GM10266 (cell line): ENCODE results near the gene SRCAP.
A peak's percentile ranks its signal among the peaks of the same experiment; 100 is the strongest.

ENCODE experiments used
- DNase-seq: peaks from one replicate; pipeline ENCODE4 v3.0.0; 2012; ENCODE audit errors: extremely low spot score
- CTCF ChIP-seq: IDR thresholded peaks from 2 replicates; pipeline ENCODE4 v1.5.1; 2012; ENCODE audit warnings: mild to moderate bottlenecking, low read depth; ENCODE audit not compliant: control insufficient read depth, insufficient read depth; ENCODE audit errors: missing control alignments

SRCAP gene

GRCh38 chr16:30698816-30699614, at the start of gene SRCAP:
SRCAP (plus strand) TSS chr16:30699171; CDS start chr16:30700825, 1,654 bp downstream.
- TF ChIP-seq CTCF = no peak
- peak; percentile 96 for DNase-seq

- no peak for TF ChIP-seq CTCF
- peak; percentile 26 for DNase-seq
Measured at GRCh38 chr16:30649725-30650368, 49.1 kb upstream of the SRCAP start.

GRCh38 chr16:30650369-30651123, 48.4 kb upstream of the SRCAP start, which contains the start of gene PRR14:
PRR14 (plus strand) TSS chr16:30650960; CDS start chr16:30651646, 686 bp downstream.
- peak; percentile 95 for DNase-seq
- no peak for TF ChIP-seq CTCF

DNA sequence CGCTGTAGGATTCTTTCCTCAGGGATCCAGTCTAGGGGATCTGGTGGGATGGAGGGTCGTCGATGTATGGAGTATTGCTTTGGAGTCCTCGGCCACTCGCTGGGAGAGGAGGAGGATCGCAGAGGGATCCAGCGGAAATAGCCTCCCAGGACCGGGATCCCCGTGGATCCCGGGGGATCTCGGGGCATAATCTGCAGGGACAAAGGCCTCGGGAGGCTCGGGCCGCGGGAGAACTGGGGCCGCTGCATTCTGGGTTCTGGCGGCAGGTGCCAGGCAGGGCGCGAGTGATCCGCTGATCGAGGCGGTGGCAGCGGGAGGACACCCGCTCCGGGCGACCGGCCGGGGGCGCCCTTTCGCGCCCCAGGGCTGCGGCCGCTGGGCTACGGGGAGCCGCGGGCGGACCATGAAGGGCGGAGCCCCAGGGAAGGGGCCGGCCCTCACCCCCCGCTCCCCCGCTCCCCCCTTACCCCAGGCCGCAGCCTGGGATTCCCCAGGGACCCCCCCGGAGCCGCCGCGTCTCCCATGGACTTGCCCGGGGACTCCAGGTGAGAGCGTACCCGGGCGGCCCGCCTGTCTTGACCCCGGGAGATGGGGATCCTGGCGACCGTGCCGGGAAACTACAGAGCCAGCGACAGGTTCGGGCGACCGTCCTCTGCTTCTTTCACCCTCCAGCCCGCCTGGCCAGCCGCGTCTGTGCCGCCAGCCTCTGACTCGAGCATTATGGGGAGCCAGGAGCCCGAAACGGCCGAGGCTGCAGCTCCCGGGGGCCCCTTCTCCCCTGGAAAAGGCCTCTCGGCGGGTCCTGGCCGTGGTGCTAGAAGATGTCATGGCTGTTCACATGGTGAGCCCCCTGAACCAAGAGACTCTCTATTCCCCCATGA, 47.6 kb upstream of the SRCAP start:
- TF ChIP-seq CTCF = peak; percentile 90
- peak; percentile 92 for DNase-seq

- no peak for TF ChIP-seq CTCF
Measured at GRCh38 chr16:30652005-30652296, 47.0 kb upstream of the SRCAP start.

GRCh38 chr16:30652718-30653117, 46.3 kb upstream of the SRCAP start:
- no peak for TF ChIP-seq CTCF
- no peak for DNase-seq

More at GRCh38 chr16:30652005-30652296, 47.0 kb upstream of the SRCAP start:
- DNase-seq = no peak
